SK-N-SH treated with all-trans-retinoic acid at 6 μM for 48 hours (cell line): ENCODE data around the gene CNTNAP2.

ENCODE experiments used
- ARNTL ChIP-seq: fragments of 450-650 bp; formaldehyde crosslinking; IDR thresholded peaks from 2 replicates; pipeline ENCODE4 v1.5.0; 2020; ENCODE audit warnings: low read depth, mild to moderate bottlenecking, moderate library complexity, borderline replicate concordance
- ESRRG ChIP-seq: fragments of 250-450 bp; sonication (Bioruptor Pico); IDR thresholded peaks from 2 replicates; pipeline ENCODE4 v1.6.1; 2021; ENCODE audit warnings: mild to moderate bottlenecking
- ISL1 ChIP-seq: fragments of 250-450 bp; sonication (Bioruptor Pico); IDR thresholded peaks from 2 replicates; pipeline ENCODE4 v2.1.2; 2022; ENCODE audit warnings: mild to moderate bottlenecking, moderate library complexity
- RARB ChIP-seq: fragments of 250-450 bp; sonication (Bioruptor Pico); IDR thresholded peaks from 2 replicates; pipeline ENCODE4 v1.8.0; 2021; ENCODE audit warnings: mild to moderate bottlenecking, moderate library complexity
- ZFP3 ChIP-seq: fragments of 250-450 bp; sonication (Bioruptor Pico); IDR thresholded peaks from 2 replicates; pipeline ENCODE4 v1.5.0; 2020; ENCODE audit warnings: mild to moderate bottlenecking, moderate library complexity
- TF ChIP-seq, protein P1 (sequence below): fragments of 250-450 bp; sonication (Bioruptor Pico); IDR thresholded peaks from 2 replicates; pipeline ENCODE4 v1.8.0; 2020; ENCODE audit warnings: mild to moderate bottlenecking, moderate library complexity, borderline replicate concordance
- TF ChIP-seq, protein P2 (sequence below): fragments of 250-450 bp; sonication (Bioruptor Pico); IDR thresholded peaks from 2 replicates; pipeline ENCODE4 v1.5.1; 2020; ENCODE audit warnings: low read depth, mild to moderate bottlenecking, moderate library complexity

DNA sequence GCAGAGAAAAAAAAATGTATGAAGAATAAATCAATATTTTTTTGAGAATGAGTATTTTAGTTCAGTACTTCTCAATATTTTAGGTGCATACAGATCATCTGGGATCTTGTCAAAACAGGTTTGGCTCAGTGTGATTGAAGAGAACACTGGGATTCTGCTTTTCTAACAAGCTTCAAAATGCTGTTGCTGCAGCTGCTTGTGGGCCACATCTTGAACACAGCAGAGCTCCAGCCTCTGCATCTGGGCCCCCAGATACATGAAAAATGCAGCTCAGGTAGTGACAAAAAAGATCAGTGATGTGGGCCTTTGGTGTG is 1296.9 kb downstream of the CNTNAP2 start:
- TF ChIP-seq, protein P1, sequence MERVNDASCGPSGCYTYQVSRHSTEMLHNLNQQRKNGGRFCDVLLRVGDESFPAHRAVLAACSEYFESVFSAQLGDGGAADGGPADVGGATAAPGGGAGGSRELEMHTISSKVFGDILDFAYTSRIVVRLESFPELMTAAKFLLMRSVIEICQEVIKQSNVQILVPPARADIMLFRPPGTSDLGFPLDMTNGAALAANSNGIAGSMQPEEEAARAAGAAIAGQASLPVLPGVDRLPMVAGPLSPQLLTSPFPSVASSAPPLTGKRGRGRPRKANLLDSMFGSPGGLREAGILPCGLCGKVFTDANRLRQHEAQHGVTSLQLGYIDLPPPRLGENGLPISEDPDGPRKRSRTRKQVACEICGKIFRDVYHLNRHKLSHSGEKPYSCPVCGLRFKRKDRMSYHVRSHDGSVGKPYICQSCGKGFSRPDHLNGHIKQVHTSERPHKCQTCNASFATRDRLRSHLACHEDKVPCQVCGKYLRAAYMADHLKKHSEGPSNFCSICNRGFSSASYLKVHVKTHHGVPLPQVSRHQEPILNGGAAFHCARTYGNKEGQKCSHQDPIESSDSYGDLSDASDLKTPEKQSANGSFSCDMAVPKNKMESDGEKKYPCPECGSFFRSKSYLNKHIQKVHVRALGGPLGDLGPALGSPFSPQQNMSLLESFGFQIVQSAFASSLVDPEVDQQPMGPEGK (CRISPR knock-in tag), result no peak
- TF ChIP-seq ARNTL (CRISPR knock-in tag) (no peak), RARB (CRISPR knock-in tag) (no peak), ESRRG (no peak), ZFP3 (CRISPR knock-in tag) (no peak), ISL1 (no peak)
- TF ChIP-seq, protein P2, sequence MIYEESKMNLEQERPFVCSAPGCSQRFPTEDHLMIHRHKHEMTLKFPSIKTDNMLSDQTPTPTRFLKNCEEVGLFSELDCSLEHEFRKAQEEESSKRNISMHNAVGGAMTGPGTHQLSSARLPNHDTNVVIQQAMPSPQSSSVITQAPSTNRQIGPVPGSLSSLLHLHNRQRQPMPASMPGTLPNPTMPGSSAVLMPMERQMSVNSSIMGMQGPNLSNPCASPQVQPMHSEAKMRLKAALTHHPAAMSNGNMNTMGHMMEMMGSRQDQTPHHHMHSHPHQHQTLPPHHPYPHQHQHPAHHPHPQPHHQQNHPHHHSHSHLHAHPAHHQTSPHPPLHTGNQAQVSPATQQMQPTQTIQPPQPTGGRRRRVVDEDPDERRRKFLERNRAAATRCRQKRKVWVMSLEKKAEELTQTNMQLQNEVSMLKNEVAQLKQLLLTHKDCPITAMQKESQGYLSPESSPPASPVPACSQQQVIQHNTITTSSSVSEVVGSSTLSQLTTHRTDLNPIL, result no peak
